K562 (cell line): ENCODE results near the gene COG7.

Experiments
- AFF4 ChIP-seq: sonication (generic); formaldehyde crosslinking; IDR thresholded peaks from 2 replicates; pipeline ENCODE4 v1.8.0; 2023; ENCODE audit warnings: mild to moderate bottlenecking, missing genetic modification reagents
- CHCHD3 ChIP-seq: fragments of 250-450 bp; sonication (Bioruptor Pico); IDR thresholded peaks from 2 replicates; pipeline ENCODE4 v2.1.2; 2022; ENCODE audit warnings: mild to moderate bottlenecking
- HDGF ChIP-seq: fragments of 450-650 bp; IDR thresholded peaks from 2 replicates; pipeline ENCODE4 v1.6.1; 2016
- JUND ChIP-seq, 2 experiments: IDR thresholded peaks; 2 replicates in 1 of 2; 3 replicates in 1 of 2; pipeline ENCODE4 v1.6.1; 2011; ENCODE audit warnings: borderline replicate concordance in 2 of 2, low read depth in 2 of 2, low read length in 2 of 2, improper control_type of control experiment in 1 of 2, missing biosample characterization in 1 of 2, missing genetic modification characterization in 1 of 2, missing genetic modification reagents in 1 of 2
- MAX ChIP-seq: sonication (generic); formaldehyde crosslinking; IDR thresholded peaks from 2 replicates; pipeline ENCODE4 v1.9.0; 2022; ENCODE audit warnings: mild to moderate bottlenecking, missing genetic modification reagents
- POLR2A ChIP-seq: fragments of 450-650 bp; conservative IDR thresholded peaks from 2 replicates; pipeline ENCODE4 v1.6.1; 2016
- RBM25 ChIP-seq: fragments of 200-400 bp; formaldehyde crosslinking; IDR thresholded peaks from 2 replicates; pipeline ENCODE4 v1.6.1; 2018; ENCODE audit warnings: low read length, low read depth, moderate library complexity; ENCODE audit not compliant: severe bottlenecking
- ZNF124 ChIP-seq: sonication (generic); formaldehyde crosslinking; IDR thresholded peaks from 2 replicates; pipeline ENCODE4 v1.8.1; 2022; ENCODE audit warnings: missing genetic modification reagents
- ZNF217 ChIP-seq: sonication (generic); formaldehyde crosslinking; IDR thresholded peaks from 2 replicates; pipeline ENCODE4 v1.8.0; 2022; ENCODE audit warnings: mild to moderate bottlenecking, missing genetic modification reagents
- ZNF274 ChIP-seq: IDR thresholded peaks from 2 replicates; pipeline ENCODE4 v1.6.1; 2011; ENCODE audit warnings: low read depth, mild to moderate bottlenecking, low read length, moderate library complexity, borderline replicate concordance
- TF ChIP-seq, protein P1 (sequence below): fragments of 450-650 bp; IDR thresholded peaks from 2 replicates; pipeline ENCODE4 v1.6.1; 2017; ENCODE audit warnings: antibody characterized with exemption, mild to moderate bottlenecking

GRCh38 chr16:23365602-23366240 lies 87.3 kb downstream of the COG7 start:
- TF ChIP-seq ZNF274 (no peak), RBM25 (no peak), JUND (IDR thresholded peaks at IDR 0.05; ENCODE audit: borderline replicate concordance, low read depth, low read length) (no peak), JUND (tag; IDR thresholded peaks at IDR 0.05; ENCODE audit: borderline replicate concordance, low read depth, low read length) (no peak), MAX (no peak), HDGF (no peak), ZNF217 (no peak), POLR2A (no peak), CHCHD3 (CRISPR knock-in tag) (no peak), ZNF124 (CRISPR knock-in tag) (no peak), AFF4 (CRISPR knock-in tag) (no peak)
- TF ChIP-seq, protein P1, sequence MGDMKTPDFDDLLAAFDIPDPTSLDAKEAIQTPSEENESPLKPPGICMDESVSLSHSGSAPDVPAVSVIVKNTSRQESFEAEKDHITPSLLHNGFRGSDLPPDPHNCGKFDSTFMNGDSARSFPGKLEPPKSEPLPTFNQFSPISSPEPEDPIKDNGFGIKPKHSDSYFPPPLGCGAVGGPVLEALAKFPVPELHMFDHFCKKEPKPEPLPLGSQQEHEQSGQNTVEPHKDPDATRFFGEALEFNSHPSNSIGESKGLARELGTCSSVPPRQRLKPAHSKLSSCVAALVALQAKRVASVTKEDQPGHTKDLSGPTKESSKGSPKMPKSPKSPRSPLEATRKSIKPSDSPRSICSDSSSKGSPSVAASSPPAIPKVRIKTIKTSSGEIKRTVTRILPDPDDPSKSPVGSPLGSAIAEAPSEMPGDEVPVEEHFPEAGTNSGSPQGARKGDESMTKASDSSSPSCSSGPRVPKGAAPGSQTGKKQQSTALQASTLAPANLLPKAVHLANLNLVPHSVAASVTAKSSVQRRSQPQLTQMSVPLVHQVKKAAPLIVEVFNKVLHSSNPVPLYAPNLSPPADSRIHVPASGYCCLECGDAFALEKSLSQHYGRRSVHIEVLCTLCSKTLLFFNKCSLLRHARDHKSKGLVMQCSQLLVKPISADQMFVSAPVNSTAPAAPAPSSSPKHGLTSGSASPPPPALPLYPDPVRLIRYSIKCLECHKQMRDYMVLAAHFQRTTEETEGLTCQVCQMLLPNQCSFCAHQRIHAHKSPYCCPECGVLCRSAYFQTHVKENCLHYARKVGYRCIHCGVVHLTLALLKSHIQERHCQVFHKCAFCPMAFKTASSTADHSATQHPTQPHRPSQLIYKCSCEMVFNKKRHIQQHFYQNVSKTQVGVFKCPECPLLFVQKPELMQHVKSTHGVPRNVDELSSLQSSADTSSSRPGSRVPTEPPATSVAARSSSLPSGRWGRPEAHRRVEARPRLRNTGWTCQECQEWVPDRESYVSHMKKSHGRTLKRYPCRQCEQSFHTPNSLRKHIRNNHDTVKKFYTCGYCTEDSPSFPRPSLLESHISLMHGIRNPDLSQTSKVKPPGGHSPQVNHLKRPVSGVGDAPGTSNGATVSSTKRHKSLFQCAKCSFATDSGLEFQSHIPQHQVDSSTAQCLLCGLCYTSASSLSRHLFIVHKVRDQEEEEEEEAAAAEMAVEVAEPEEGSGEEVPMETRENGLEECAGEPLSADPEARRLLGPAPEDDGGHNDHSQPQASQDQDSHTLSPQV = no peak
